ENCODE measurements around the gene CTDP1.

The CTDP1 gene

GRCh38 chr18:79800371-79801180, 121.0 kb downstream of the CTDP1 start:
- no peak for DNase-seq

- DNase-seq: no peak
These were observed 121.6 kb downstream of the CTDP1 start for GRCh38 chr18:79801217-79801616.

GRCh38 chr18:79801641-79802040, 122.0 kb downstream of the CTDP1 start:
- DNase-seq: no peak

- no peak for DNase-seq
These were observed 122.7 kb downstream of the CTDP1 start for GRCh38 chr18:79802298-79802697.

GRCh38 chr18:79803611-79804051, 124.0 kb downstream of the CTDP1 start:
- no peak for DNase-seq

All from activated CD4-positive, alpha-beta T cell treated with anti-CD3 and anti-CD28 coated beads, Interleukin-2, amount 50 U/mL, for 1 hour (primary cell).